HepG2 (cell line): ENCODE measurements around the gene TOM1L1. TPM values are rescaled to one million over a fixed set of nuclear protein-coding genes. Genes with fewer than 3 reads are reported as not detected.

Experiments
- CCAR2 ChIP-seq: fragments of 200-400 bp; formaldehyde crosslinking; optimal IDR thresholded peaks from 2 replicates; pipeline ENCODE3; 2018; ENCODE audit warnings: low read depth, mild to moderate bottlenecking, low read length, moderate library complexity
- GPN1 ChIP-seq: sonication (generic); formaldehyde crosslinking; IDR thresholded peaks from 2 replicates; pipeline ENCODE4 v1.5.1; 2020; ENCODE audit warnings: missing genetic modification reagents, borderline replicate concordance
- HNRNPLL ChIP-seq: fragments of 200-400 bp; formaldehyde crosslinking; IDR thresholded peaks from 2 replicates; pipeline ENCODE4 v1.6.1; 2017; ENCODE audit warnings: mild to moderate bottlenecking, low read depth, low read length; ENCODE audit not compliant: poor library complexity, severe bottlenecking
- KAT2B ChIP-seq: fragments of 150-350 bp; IDR thresholded peaks from 2 replicates; pipeline ENCODE4 v1.6.1; 2014; ENCODE audit warnings: low read depth, low read length, borderline replicate concordance
- KLF11 ChIP-seq: IDR thresholded peaks from 2 replicates; pipeline ENCODE4 v1.6.1; 2016; ENCODE audit warnings: missing compliant biosample characterization
- MBNL3 ChIP-seq: fragments of 250-450 bp; sonication (Bioruptor Pico); conservative IDR thresholded peaks from 2 replicates; pipeline ENCODE4 v1.8.0; 2022; ENCODE audit warnings: mild to moderate bottlenecking, inconsistent platforms
- MIER3 ChIP-seq: IDR thresholded peaks from 2 replicates; pipeline ENCODE4 v1.6.1; 2016; ENCODE audit warnings: missing compliant biosample characterization, borderline replicate concordance
- NR1H2 ChIP-seq: sonication (generic); formaldehyde crosslinking; IDR thresholded peaks from 2 replicates; pipeline ENCODE4 v1.8.1; 2022; ENCODE audit warnings: low read depth, missing genetic modification reagents, borderline replicate concordance
- POLR2AphosphoS2 ChIP-seq: IDR thresholded peaks from 2 replicates; pipeline ENCODE4 v1.6.1; 2011; ENCODE audit warnings: low read depth, low read length, improper control_type of control experiment
- PRMT3 ChIP-seq: sonication (generic); formaldehyde crosslinking; IDR thresholded peaks from 2 replicates; pipeline ENCODE4 v1.8.1; 2022; ENCODE audit warnings: low read depth, mild to moderate bottlenecking, moderate library complexity, missing genetic modification reagents, borderline replicate concordance
- TARDBP ChIP-seq: sonication (generic); formaldehyde crosslinking; IDR thresholded peaks from 2 replicates; pipeline ENCODE4 v1.8.0; 2022; ENCODE audit warnings: mild to moderate bottlenecking, missing genetic modification reagents
- YY1 ChIP-seq: IDR thresholded peaks from 2 replicates; pipeline ENCODE4 v1.6.1; 2011; ENCODE audit warnings: low read length, low read depth, moderate library complexity, mild to moderate bottlenecking; ENCODE audit not compliant: insufficient read depth, insufficient replicate concordance
- ZNF10 ChIP-seq: sonication (generic); formaldehyde crosslinking; IDR thresholded peaks from 2 replicates; pipeline ENCODE4 v1.4.0; 2020; ENCODE audit warnings: mild to moderate bottlenecking, low read depth, missing genetic modification reagents, borderline replicate concordance
- ZNF296 ChIP-seq: sonication (generic); formaldehyde crosslinking; conservative IDR thresholded peaks from 2 replicates; pipeline ENCODE4 v1.5.0; 2020; ENCODE audit warnings: mild to moderate bottlenecking, missing genetic modification reagents
- ZNF3 ChIP-seq: IDR thresholded peaks from 2 replicates; pipeline ENCODE4 v1.7.0; 2017; ENCODE audit warnings: inconsistent platforms
- ZNF367 ChIP-seq: sonication (generic); formaldehyde crosslinking; IDR thresholded peaks from 2 replicates; pipeline ENCODE4 v1.4.0; 2020; ENCODE audit warnings: missing genetic modification reagents, borderline replicate concordance
- ZNF543 ChIP-seq: sonication (generic); formaldehyde crosslinking; IDR thresholded peaks from 2 replicates; pipeline ENCODE4 v1.4.0; 2020; ENCODE audit warnings: mild to moderate bottlenecking, missing genetic modification reagents
- ZNF564 ChIP-seq: sonication (generic); formaldehyde crosslinking; IDR thresholded peaks from 2 replicates; pipeline ENCODE4 v1.8.1; 2023; ENCODE audit warnings: mild to moderate bottlenecking, missing genetic modification reagents
- ZNF720 ChIP-seq: sonication (generic); formaldehyde crosslinking; IDR thresholded peaks from 2 replicates; pipeline ENCODE4 v1.4.0; 2020; ENCODE audit warnings: missing genetic modification reagents
- ZNF782 ChIP-seq: sonication (generic); formaldehyde crosslinking; IDR thresholded peaks from 2 replicates; pipeline ENCODE4 v1.4.0; 2020; ENCODE audit warnings: missing genetic modification reagents, mild to moderate bottlenecking, borderline replicate concordance
- ZNF879 ChIP-seq: sonication (generic); formaldehyde crosslinking; IDR thresholded peaks from 2 replicates; pipeline ENCODE4 v1.8.1; 2023; ENCODE audit warnings: missing genetic modification reagents
- polyA plus RNA-seq, 8 experiments: library from polyadenylated mRNA; depleted of rRNA in 3 of 8; stranded (reverse) in 7 of 8; unstranded in 1 of 8; fragments of >200 nt; fragmentation: Illumina TruSeq in 4 of 8; extraction: Trizol in 4 of 8; gene quantifications; 2 replicates each; pipeline versions ENCODE4 v1.2.1 to v1.2.3, GENCODE V29; 2011 to 2016; ENCODE audit warnings: low read depth in 4 of 8, missing spikeins in 1 of 8, mixed read lengths in 1 of 8; ENCODE audit not compliant: insufficient read depth in 1 of 8
- total RNA-seq, 5 experiments: library from RNA; depleted of rRNA; stranded (reverse); fragments of >200 nt; fragmentation: Illumina TruSeq; extraction: Trizol; gene quantifications; 2 replicates each; pipeline ENCODE4 v1.2.3, GENCODE V29; 2016; ENCODE audit warnings: low read depth in 1 of 5
- TF ChIP-seq, protein P1 (sequence below): sonication (generic); formaldehyde crosslinking; IDR thresholded peaks from 2 replicates; pipeline ENCODE4 v1.4.0; 2020; ENCODE audit warnings: mild to moderate bottlenecking, missing genetic modification reagents
- TF ChIP-seq, protein P2 (sequence below): sonication (generic); formaldehyde crosslinking; IDR thresholded peaks from 2 replicates; pipeline ENCODE4 v1.4.0; 2020; ENCODE audit warnings: missing genetic modification reagents
- TF ChIP-seq, protein P3 (sequence below): sonication (generic); formaldehyde crosslinking; IDR thresholded peaks from 2 replicates; pipeline ENCODE4 v1.8.0; 2023; ENCODE audit warnings: mild to moderate bottlenecking, missing genetic modification reagents
- TF ChIP-seq, protein P4 (sequence below): sonication (generic); IDR thresholded peaks from 2 replicates; pipeline ENCODE4 v1.6.1; 2016; ENCODE audit warnings: low read depth, borderline replicate concordance
- TF ChIP-seq, protein P5 (sequence below): sonication (generic); formaldehyde crosslinking; IDR thresholded peaks from 2 replicates; pipeline ENCODE4 v1.4.0; 2020; ENCODE audit warnings: missing genetic modification reagents
- TF ChIP-seq, protein P6 (sequence below): IDR thresholded peaks from 2 replicates; pipeline ENCODE4 v1.6.1; 2018; ENCODE audit warnings: missing genetic modification reagents

The TOM1L1 gene
- total and polyA plus RNA-seq, 2 of the 13 experiments (the other 11 are each of a cell fraction or from before 2014, with no cell fraction given) = 45.3 to 51.3 TPM

DNA sequence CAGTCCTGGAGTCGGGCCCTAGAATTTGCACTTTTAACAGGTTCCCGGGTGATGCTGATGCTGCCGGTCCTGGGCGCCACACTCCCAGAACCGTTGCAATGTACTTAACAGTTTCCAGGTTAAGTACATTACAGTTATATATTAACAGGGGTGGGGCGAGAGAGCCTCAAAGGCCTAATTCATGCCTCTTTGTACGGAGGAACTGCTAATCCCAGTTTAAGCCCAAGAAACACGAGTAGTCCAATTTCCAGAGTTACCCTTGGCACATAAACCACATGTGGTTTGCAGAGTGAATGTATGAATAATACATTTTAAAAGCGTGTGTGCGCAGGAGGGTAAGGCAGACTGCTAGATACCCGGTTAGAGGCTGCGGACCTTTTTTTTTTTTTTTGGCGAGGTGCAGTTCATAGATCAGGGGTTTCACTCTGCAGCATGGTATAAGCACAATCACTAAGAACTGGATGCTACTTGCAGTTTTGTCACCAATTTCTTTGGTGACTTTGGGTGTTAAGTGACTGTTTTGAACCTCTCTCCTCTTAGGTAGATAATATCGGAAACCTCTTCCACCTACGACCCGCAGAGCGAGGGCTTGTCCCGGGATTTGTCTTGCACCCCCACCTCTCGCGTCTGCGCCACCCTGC is 67.1 kb downstream of the TOM1L1 start (continued):
- TF ChIP-seq, protein P1, sequence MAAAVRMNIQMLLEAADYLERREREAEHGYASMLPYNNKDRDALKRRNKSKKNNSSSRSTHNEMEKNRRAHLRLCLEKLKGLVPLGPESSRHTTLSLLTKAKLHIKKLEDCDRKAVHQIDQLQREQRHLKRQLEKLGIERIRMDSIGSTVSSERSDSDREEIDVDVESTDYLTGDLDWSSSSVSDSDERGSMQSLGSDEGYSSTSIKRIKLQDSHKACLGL (CRISPR knock-in tag) = no peak
- TF ChIP-seq, protein P2, sequence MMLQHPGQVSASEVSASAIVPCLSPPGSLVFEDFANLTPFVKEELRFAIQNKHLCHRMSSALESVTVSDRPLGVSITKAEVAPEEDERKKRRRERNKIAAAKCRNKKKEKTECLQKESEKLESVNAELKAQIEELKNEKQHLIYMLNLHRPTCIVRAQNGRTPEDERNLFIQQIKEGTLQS = no peak
- TF ChIP-seq ZNF3 (no peak), PRMT3 (no peak), ZNF879 (CRISPR knock-in tag) (no peak), ZNF296 (CRISPR knock-in tag) (no peak), YY1 (no peak), HNRNPLL (no peak), GPN1 (CRISPR knock-in tag) (no peak), ZNF720 (CRISPR knock-in tag) (no peak), CCAR2 (no peak), ZNF543 (CRISPR knock-in tag) (no peak), TARDBP (CRISPR knock-in tag) (no peak), ZNF10 (no peak), ZNF564 (CRISPR knock-in tag) (0 out of 2 replicates have a peak, but pooled peaks have one; percentile 34), KAT2B (no peak), POLR2AphosphoS2 (no peak), ZNF367 (CRISPR knock-in tag) (no peak), MBNL3 (CRISPR knock-in tag) (no peak), MIER3 (CRISPR knock-in tag) (no peak), KLF11 (CRISPR knock-in tag) (no peak; the same call in 1 of the 2 replicates), ZNF782 (CRISPR knock-in tag) (no peak), NR1H2 (no peak)
- TF ChIP-seq, protein P3, sequence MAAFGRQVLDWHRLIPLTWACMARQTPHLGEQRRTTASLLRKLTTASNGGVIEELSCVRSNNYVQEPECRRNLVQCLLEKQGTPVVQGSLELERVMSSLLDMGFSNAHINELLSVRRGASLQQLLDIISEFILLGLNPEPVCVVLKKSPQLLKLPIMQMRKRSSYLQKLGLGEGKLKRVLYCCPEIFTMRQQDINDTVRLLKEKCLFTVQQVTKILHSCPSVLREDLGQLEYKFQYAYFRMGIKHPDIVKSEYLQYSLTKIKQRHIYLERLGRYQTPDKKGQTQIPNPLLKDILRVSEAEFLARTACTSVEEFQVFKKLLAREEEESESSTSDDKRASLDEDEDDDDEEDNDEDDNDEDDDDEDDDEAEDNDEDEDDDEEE (CRISPR knock-in tag) = peak; percentile 2; the same call in 1 of the 2 replicates
- TF ChIP-seq, protein P4, sequence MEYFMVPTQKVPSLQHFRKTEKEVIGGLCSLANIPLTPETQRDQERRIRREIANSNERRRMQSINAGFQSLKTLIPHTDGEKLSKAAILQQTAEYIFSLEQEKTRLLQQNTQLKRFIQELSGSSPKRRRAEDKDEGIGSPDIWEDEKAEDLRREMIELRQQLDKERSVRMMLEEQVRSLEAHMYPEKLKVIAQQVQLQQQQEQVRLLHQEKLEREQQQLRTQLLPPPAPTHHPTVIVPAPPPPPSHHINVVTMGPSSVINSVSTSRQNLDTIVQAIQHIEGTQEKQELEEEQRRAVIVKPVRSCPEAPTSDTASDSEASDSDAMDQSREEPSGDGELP = no peak
- TF ChIP-seq, protein P5, sequence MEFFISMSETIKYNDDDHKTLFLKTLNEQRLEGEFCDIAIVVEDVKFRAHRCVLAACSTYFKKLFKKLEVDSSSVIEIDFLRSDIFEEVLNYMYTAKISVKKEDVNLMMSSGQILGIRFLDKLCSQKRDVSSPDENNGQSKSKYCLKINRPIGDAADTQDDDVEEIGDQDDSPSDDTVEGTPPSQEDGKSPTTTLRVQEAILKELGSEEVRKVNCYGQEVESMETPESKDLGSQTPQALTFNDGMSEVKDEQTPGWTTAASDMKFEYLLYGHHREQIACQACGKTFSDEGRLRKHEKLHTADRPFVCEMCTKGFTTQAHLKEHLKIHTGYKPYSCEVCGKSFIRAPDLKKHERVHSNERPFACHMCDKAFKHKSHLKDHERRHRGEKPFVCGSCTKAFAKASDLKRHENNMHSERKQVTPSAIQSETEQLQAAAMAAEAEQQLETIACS (CRISPR knock-in tag) = no peak
- TF ChIP-seq, protein P6, sequence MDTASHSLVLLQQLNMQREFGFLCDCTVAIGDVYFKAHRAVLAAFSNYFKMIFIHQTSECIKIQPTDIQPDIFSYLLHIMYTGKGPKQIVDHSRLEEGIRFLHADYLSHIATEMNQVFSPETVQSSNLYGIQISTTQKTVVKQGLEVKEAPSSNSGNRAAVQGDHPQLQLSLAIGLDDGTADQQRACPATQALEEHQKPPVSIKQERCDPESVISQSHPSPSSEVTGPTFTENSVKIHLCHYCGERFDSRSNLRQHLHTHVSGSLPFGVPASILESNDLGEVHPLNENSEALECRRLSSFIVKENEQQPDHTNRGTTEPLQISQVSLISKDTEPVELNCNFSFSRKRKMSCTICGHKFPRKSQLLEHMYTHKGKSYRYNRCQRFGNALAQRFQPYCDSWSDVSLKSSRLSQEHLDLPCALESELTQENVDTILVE = no peak
